HepG2 (cell line): ENCODE data around the gene RTKN2. TPM values are rescaled to one million over a fixed set of nuclear protein-coding genes. Genes with fewer than 3 reads are reported as not detected.

Experiments
- ATAC-seq: fragments of 200-7000 bp; cut with Tn5 transposase; 3 replicates; pipeline ENCODE4 v1.9.1; 2020; ENCODE audit warnings: mild to moderate bottlenecking, moderate library complexity
- BruUV-seq: library from RNA; stranded (reverse); fragments of 400-500 nt; replicated peaks from 2 replicates; lab custom pipeline; 2021; lab: Mats Ljungman, UMichigan
- CTCF ChIA-PET: fragments of 300-600 bp; formaldehyde crosslinking; extraction: SDS; loops from one replicate; lab custom pipeline; 2021; ENCODE audit warnings: low total read pairs, inconsistent platforms, low intra/inter-chr PET ratio; lab: Yijun Ruan, JAX
- POLR2A ChIA-PET: fragments of 350-600 bp; sonication (Branson Sonifier 250); formaldehyde crosslinking; loops from one replicate; lab custom pipeline; 2020; ENCODE audit warnings: antibody characterized with exemption, inconsistent platforms; lab: Yijun Ruan, JAX
- DNase-seq: peaks from one replicate; pipeline ENCODE4 v3.0.0-alpha.2; 2015; ENCODE audit warnings: low spot score
- FAIRE-seq: peaks from 3 replicates; lab custom pipeline; 2011; peaks lifted over from hg19 to GRCh38; lab: Jason Lieb, UNC
- H2AFZ ChIP-seq: one replicate; pipeline ENCODE4 v1.6.1; 2011; ENCODE audit warnings: low read length, inconsistent platforms
- H3K27ac ChIP-seq: fragments of 300-600 bp; 3 replicates; pipeline ENCODE4 v1.8.0; 2011; ENCODE audit warnings: mixed run types, mild to moderate bottlenecking, mixed read lengths, low read length, inconsistent platforms; ENCODE audit not compliant: insufficient read depth; ENCODE audit errors: extremely low read length
- H3K27me3 ChIP-seq, 2 experiments: fragments of 200-600 bp in 1 of 2; 2 replicates in 1 of 2; 3 replicates in 1 of 2; pipeline versions ENCODE4 v1.6.0 to v1.8.0; 2011; ENCODE audit warnings: low read length in 2 of 2, mild to moderate bottlenecking in 2 of 2, moderate library complexity in 2 of 2, inconsistent platforms in 1 of 2; ENCODE audit not compliant: insufficient read depth in 2 of 2, control insufficient read depth in 1 of 2
- H3K36me3 ChIP-seq, 2 experiments: fragments of 200-600 bp in 1 of 2; replicated peaks in 1 of 2; 2 replicates in 1 of 2; 3 replicates in 1 of 2; pipeline versions ENCODE4 v1.5.1 to v1.8.0; 2011; ENCODE audit warnings: low read length in 2 of 2, inconsistent platforms in 1 of 2; ENCODE audit not compliant: insufficient read depth in 2 of 2, control insufficient read depth in 1 of 2
- H3K4me1 ChIP-seq: 2 replicates; pipeline ENCODE4 v1.5.1; 2012; ENCODE audit warnings: low read length, inconsistent platforms; ENCODE audit not compliant: insufficient read depth
- H3K4me2 ChIP-seq: 2 replicates; pipeline ENCODE4 v1.6.0; 2011; ENCODE audit warnings: low read depth, low read length, inconsistent platforms
- H3K4me3 ChIP-seq, 3 experiments: fragments of 200-600 bp in 1 of 3; sonication (generic), shearing (Covaris generic) in 1 of 3; replicated peaks in 1 of 3; 2 replicates each; pipeline ENCODE4 v1.5.1; 2011 to 2016; ENCODE audit warnings: low read length in 3 of 3, inconsistent platforms in 2 of 3, low read depth in 2 of 3, mild to moderate bottlenecking in 2 of 3, control low read depth in 1 of 3, mixed read lengths in 1 of 3; ENCODE audit not compliant: insufficient read depth in 1 of 3
- H3K79me2 ChIP-seq: one replicate; pipeline ENCODE4 v1.6.1; 2011; ENCODE audit warnings: low read length, inconsistent platforms; ENCODE audit not compliant: insufficient read depth
- H3K9ac ChIP-seq: 2 replicates; pipeline ENCODE4 v1.6.0; 2011; ENCODE audit warnings: mild to moderate bottlenecking, low read depth, low read length, inconsistent platforms; ENCODE audit not compliant: insufficient read depth
- H3K9me3 ChIP-seq: 2 replicates; pipeline ENCODE4 v1.5.1; 2012; ENCODE audit warnings: mild to moderate bottlenecking, low read length
- H4K20me1 ChIP-seq: 2 replicates; pipeline ENCODE4 v1.6.0; 2011; ENCODE audit warnings: inconsistent platforms, mild to moderate bottlenecking, low read length, moderate library complexity; ENCODE audit not compliant: insufficient read depth
- ATF6 ChIP-seq: sonication (generic); formaldehyde crosslinking; conservative IDR thresholded peaks from 2 replicates; pipeline ENCODE4 v1.4.0; 2020; ENCODE audit warnings: missing genetic modification reagents
- CC2D1A ChIP-seq: sonication (generic); formaldehyde crosslinking; IDR thresholded peaks from 2 replicates; pipeline ENCODE4 v1.8.1; 2023; ENCODE audit warnings: mild to moderate bottlenecking, missing genetic modification reagents
- FOSL2 ChIP-seq: sonication (generic); formaldehyde crosslinking; IDR thresholded peaks from 2 replicates; pipeline ENCODE4 v1.4.0; 2020; ENCODE audit warnings: missing genetic modification reagents
- GTF3A ChIP-seq: sonication (generic); formaldehyde crosslinking; conservative IDR thresholded peaks from 2 replicates; pipeline ENCODE4 v1.4.0; 2020; ENCODE audit warnings: mild to moderate bottlenecking, missing genetic modification reagents
- JARID2 ChIP-seq: sonication (generic); formaldehyde crosslinking; IDR thresholded peaks from 2 replicates; pipeline ENCODE4 v1.8.1; 2023; ENCODE audit warnings: missing genetic modification reagents, inconsistent platforms; ENCODE audit not compliant: insufficient replicate concordance
- SAFB2 ChIP-seq: sonication (generic); formaldehyde crosslinking; IDR thresholded peaks from 2 replicates; pipeline ENCODE4 v1.5.1; 2020; ENCODE audit warnings: missing genetic modification reagents, low read depth, mild to moderate bottlenecking, borderline replicate concordance
- SP1 ChIP-seq, 2 experiments: fragments of 450-650 bp in 1 of 2; sonication (generic) in 1 of 2; formaldehyde crosslinking in 1 of 2; IDR thresholded peaks; 2 replicates each; pipeline versions ENCODE4 v1.4.0 to v1.6.1; 2016 to 2020; ENCODE audit warnings: missing genetic modification reagents in 1 of 2
- ZNF101 ChIP-seq: sonication (generic); formaldehyde crosslinking; IDR thresholded peaks from 2 replicates; pipeline ENCODE4 v1.4.0; 2020; ENCODE audit warnings: mild to moderate bottlenecking, low read depth, missing genetic modification reagents, borderline replicate concordance
- ZNF12 ChIP-seq: sonication (generic); formaldehyde crosslinking; IDR thresholded peaks from 2 replicates; pipeline ENCODE4 v1.5.0; 2020; ENCODE audit warnings: missing genetic modification reagents
- ZNF256 ChIP-seq: sonication (generic); formaldehyde crosslinking; conservative IDR thresholded peaks from 2 replicates; pipeline ENCODE4 v1.4.0; 2020; ENCODE audit warnings: missing genetic modification reagents
- ZNF570 ChIP-seq: sonication (generic); formaldehyde crosslinking; IDR thresholded peaks from 2 replicates; pipeline ENCODE4 v1.4.0; 2020; ENCODE audit warnings: mild to moderate bottlenecking, missing genetic modification reagents, borderline replicate concordance
- ZNF766 ChIP-seq: sonication (generic); formaldehyde crosslinking; IDR thresholded peaks from 2 replicates; pipeline ENCODE4 v1.5.0; 2020; ENCODE audit warnings: missing genetic modification reagents, borderline replicate concordance
- ZSCAN29 ChIP-seq: sonication (generic); formaldehyde crosslinking; conservative IDR thresholded peaks from 2 replicates; pipeline ENCODE4 v1.4.0; 2020; ENCODE audit warnings: mild to moderate bottlenecking, missing genetic modification reagents
- in situ Hi-C: cut with HindIII; loops from 2 replicates; pipeline ENCODE4 v1.10.0; 2017; ENCODE audit warnings: low pct_unique_long_range_greater_than_20kb; ENCODE audit not compliant: extremely low pct_ligation_motif_present
- intact Hi-C: fragments of 100-400 bp; cut with micrococcal nuclease; formaldehyde crosslinking; loops from one replicate; pipeline ENCODE4 v1.10.0; 2022; ENCODE audit not compliant: unreplicated experiment
- polyA plus RNA-seq, 8 experiments: library from polyadenylated mRNA; depleted of rRNA in 3 of 8; stranded (reverse) in 7 of 8; unstranded in 1 of 8; fragments of >200 nt; fragmentation: Illumina TruSeq in 4 of 8; extraction: Trizol in 4 of 8; gene quantifications; 2 replicates each; pipeline versions ENCODE4 v1.2.1 to v1.2.3, GENCODE V29; 2011 to 2016; ENCODE audit warnings: low read depth in 4 of 8, missing spikeins in 1 of 8, mixed read lengths in 1 of 8; ENCODE audit not compliant: insufficient read depth in 1 of 8
- total RNA-seq, 5 experiments: library from RNA; depleted of rRNA; stranded (reverse); fragments of >200 nt; fragmentation: Illumina TruSeq; extraction: Trizol; gene quantifications; 2 replicates each; pipeline ENCODE4 v1.2.3, GENCODE V29; 2016; ENCODE audit warnings: low read depth in 1 of 5
- TF ChIP-seq, protein P1 (sequence below): sonication (generic); formaldehyde crosslinking; IDR thresholded peaks from 2 replicates; pipeline ENCODE4 v1.4.0; 2020; ENCODE audit warnings: missing genetic modification reagents
- TF ChIP-seq, protein P2 (sequence below): sonication (generic); formaldehyde crosslinking; conservative IDR thresholded peaks from 2 replicates; pipeline ENCODE4 v1.4.0; 2020; ENCODE audit warnings: missing genetic modification reagents

Gene RTKN2
- total and polyA plus RNA-seq, 2 of the 13 experiments (the other 11 are each of a cell fraction or from before 2014, with no cell fraction given): 2.2 to 7.0 TPM

DNA sequence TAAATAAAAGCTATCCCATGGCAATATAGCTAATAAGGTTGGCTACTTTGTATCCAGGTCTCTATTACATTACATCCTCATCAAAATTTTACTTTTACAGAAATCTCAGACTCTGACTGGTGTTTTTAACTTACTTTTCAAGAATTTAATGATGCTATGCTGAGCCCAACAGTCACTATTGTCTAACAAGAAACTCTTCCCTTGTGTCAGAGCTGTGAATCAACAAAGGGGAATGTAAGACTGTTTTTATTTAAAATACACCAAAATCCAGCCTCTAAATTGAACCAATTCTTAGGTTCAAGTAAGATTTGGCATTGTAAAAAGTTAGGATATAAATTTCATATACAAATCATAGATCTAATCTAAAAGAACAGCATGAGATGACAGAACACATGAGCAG lies 7.0 kb downstream of the RTKN2 start:
- ChIA-PET CTCF (no interaction called here), POLR2A (no interaction called here)
- H3K27ac ChIP-seq: no peak overlapping the region
- no peak overlapping the region for H2AFZ ChIP-seq
- intact Hi-C loops: loop anchor here (10.0 kb wide), 3 partner anchors 297 to 543 kb away; partner anchors contain the start of gene ADO
- H3K9ac ChIP-seq: no peak overlapping the region
- in situ Hi-C loops: loop anchor here (25.0 kb wide), 1 partner anchor 551 kb away; the partner anchor contains the start of genes ADO and EGR2
- H3K9me3 ChIP-seq: no peaks in the 10 kb centered on the region
- TF ChIP-seq JARID2 (CRISPR knock-in tag): no peak
- TF ChIP-seq ZNF766 (CRISPR knock-in tag): no peak
- no peak for TF ChIP-seq CC2D1A (CRISPR knock-in tag)
- no peak for TF ChIP-seq SAFB2 (CRISPR knock-in tag)
- no peak for TF ChIP-seq FOSL2
- TF ChIP-seq, protein P1, sequence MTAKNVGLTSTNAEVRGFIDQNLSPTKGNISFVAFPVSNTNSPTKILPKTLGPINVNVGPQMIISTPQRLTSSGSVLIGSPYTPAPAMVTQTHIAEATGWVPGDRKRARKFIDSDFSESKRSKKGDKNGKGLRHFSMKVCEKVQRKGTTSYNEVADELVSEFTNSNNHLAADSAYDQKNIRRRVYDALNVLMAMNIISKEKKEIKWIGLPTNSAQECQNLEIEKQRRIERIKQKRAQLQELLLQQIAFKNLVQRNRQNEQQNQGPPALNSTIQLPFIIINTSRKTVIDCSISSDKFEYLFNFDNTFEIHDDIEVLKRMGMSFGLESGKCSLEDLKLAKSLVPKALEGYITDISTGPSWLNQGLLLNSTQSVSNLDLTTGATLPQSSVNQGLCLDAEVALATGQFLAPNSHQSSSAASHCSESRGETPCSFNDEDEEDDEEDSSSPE (CRISPR knock-in tag): no peak
- TF ChIP-seq ZSCAN29: no peak
- no peak for TF ChIP-seq ZNF256 (CRISPR knock-in tag)
- no peak for TF ChIP-seq ZNF12 (CRISPR knock-in tag)
- no peak for TF ChIP-seq GTF3A
- no peak for TF ChIP-seq SP1 (IDR thresholded peaks at IDR 0.05)
- no peak for TF ChIP-seq SP1 (CRISPR knock-in tag; IDR thresholded peaks at IDR 0.05)
- no peak for TF ChIP-seq ZNF570 (CRISPR knock-in tag)
- TF ChIP-seq, protein P2, sequence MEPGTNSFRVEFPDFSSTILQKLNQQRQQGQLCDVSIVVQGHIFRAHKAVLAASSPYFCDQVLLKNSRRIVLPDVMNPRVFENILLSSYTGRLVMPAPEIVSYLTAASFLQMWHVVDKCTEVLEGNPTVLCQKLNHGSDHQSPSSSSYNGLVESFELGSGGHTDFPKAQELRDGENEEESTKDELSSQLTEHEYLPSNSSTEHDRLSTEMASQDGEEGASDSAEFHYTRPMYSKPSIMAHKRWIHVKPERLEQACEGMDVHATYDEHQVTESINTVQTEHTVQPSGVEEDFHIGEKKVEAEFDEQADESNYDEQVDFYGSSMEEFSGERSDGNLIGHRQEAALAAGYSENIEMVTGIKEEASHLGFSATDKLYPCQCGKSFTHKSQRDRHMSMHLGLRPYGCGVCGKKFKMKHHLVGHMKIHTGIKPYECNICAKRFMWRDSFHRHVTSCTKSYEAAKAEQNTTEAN (CRISPR knock-in tag): no peak
- TF ChIP-seq ZNF101 (CRISPR knock-in tag): no peak
- no peak for TF ChIP-seq ATF6 (CRISPR knock-in tag)
- no peak overlapping the region for H3K4me2 ChIP-seq
- H3K27me3 ChIP-seq: no peaks in the 10 kb centered on the region
- H3K79me2 ChIP-seq: peaks cover 23% of the 10 kb centered on the region
- ATAC-seq (no peak), FAIRE-seq (no peak), DNase-seq (no peak)
- no peaks in the 10 kb centered on the region; a peak in 3 of 5 replicates for H3K36me3 ChIP-seq
- H3K4me1 ChIP-seq: peaks cover 28% of the 10 kb centered on the region
- no peak overlapping the region for H3K4me3 ChIP-seq
- H4K20me1 ChIP-seq: no peaks in the 10 kb centered on the region
- no TSS peak for BruUV-seq
